GM23338 (cell line): ENCODE measurements around the gene CYTIP. TPM values are rescaled to one million over a fixed set of nuclear protein-coding genes. Genes with fewer than 3 reads are reported as not detected.

Experiments used
- ATAC-seq: fragments of 200-7000 bp; cut with Tn5 transposase; 3 replicates; pipeline ENCODE4 v1.9.1; 2020
- DNase-seq: peaks from one replicate; pipeline ENCODE4 v3.0.0-alpha.2; 2015; ENCODE audit warnings: low spot score
- H2AFZ ChIP-seq: fragments of 200-600 bp; sonication (generic); 2 replicates; pipeline ENCODE4 v1.8.0; 2016; ENCODE audit warnings: antibody characterized with exemption, mild to moderate bottlenecking, moderate library complexity
- H3F3A ChIP-seq: fragments of 200-600 bp; sonication (generic); replicated peaks from 2 replicates; pipeline ENCODE4 v1.8.0; 2017; ENCODE audit warnings: antibody characterized with exemption, mixed run types, low read depth
- H3K27ac ChIP-seq: fragments of 200-600 bp; sonication (generic); 2 replicates; pipeline ENCODE4 v1.6.1; 2016; ENCODE audit warnings: low read depth
- H3K27me3 ChIP-seq: fragments of 200-600 bp; sonication (generic); 2 replicates; pipeline ENCODE4 v1.8.0; 2016; ENCODE audit warnings: mild to moderate bottlenecking, mixed run types, moderate library complexity; ENCODE audit not compliant: insufficient read depth
- H3K36me3 ChIP-seq: fragments of 200-600 bp; sonication (generic); 2 replicates; pipeline ENCODE4 v1.8.0; 2016; ENCODE audit warnings: mild to moderate bottlenecking; ENCODE audit not compliant: insufficient read depth
- H3K4me1 ChIP-seq: fragments of 200-600 bp; sonication (generic); 2 replicates; pipeline ENCODE4 v1.8.0; 2016; ENCODE audit warnings: mild to moderate bottlenecking, moderate library complexity; ENCODE audit not compliant: insufficient read depth
- H3K4me2 ChIP-seq: fragments of 200-600 bp; sonication (generic); 2 replicates; pipeline ENCODE4 v1.7.1; 2017; ENCODE audit warnings: mixed run types
- H3K4me3 ChIP-seq: fragments of 200-600 bp; sonication (generic); 2 replicates; pipeline ENCODE4 v1.6.1; 2016; ENCODE audit warnings: mixed run types
- H3K79me2 ChIP-seq: fragments of 200-600 bp; sonication (generic); replicated peaks from 2 replicates; pipeline ENCODE4 v1.8.0; 2017; ENCODE audit warnings: mild to moderate bottlenecking; ENCODE audit not compliant: insufficient read depth
- H3K9me2 ChIP-seq: fragments of 200-600 bp; sonication (generic); 2 replicates; pipeline ENCODE4 v1.8.0; 2017; ENCODE audit not compliant: insufficient read depth
- H4K20me1 ChIP-seq: fragments of 200-600 bp; sonication (generic); replicated peaks from 2 replicates; pipeline ENCODE4 v1.8.0; 2017; ENCODE audit warnings: mild to moderate bottlenecking; ENCODE audit not compliant: insufficient read depth
- H3K27ac Mint-ChIP-seq: 2 replicates; pipeline ENCODE4 v1.8.0; 2020; ENCODE audit warnings: inconsistent platforms, mild to moderate bottlenecking, moderate library complexity, mixed read lengths
- H3K27me3 Mint-ChIP-seq: 3 replicates; pipeline ENCODE4 v1.8.0; 2022; ENCODE audit warnings: low read depth, mild to moderate bottlenecking, moderate library complexity, mixed read lengths, inconsistent platforms; ENCODE audit not compliant: insufficient read depth, poor library complexity
- H3K36me3 Mint-ChIP-seq: 3 replicates; pipeline ENCODE4 v1.8.0; 2021; ENCODE audit warnings: low read depth, mild to moderate bottlenecking, inconsistent platforms, moderate library complexity, mixed read lengths
- H3K4me1 Mint-ChIP-seq: 3 replicates; pipeline ENCODE4 v1.8.0; 2020; ENCODE audit warnings: mild to moderate bottlenecking, inconsistent platforms, mixed read lengths
- H3K4me3 Mint-ChIP-seq: 3 replicates; pipeline ENCODE4 v1.8.0; 2021; ENCODE audit warnings: moderate library complexity, mild to moderate bottlenecking, inconsistent platforms, mixed read lengths
- H3K9me3 Mint-ChIP-seq: 3 replicates; pipeline ENCODE4 v1.8.0; 2020; ENCODE audit warnings: moderate library complexity, mild to moderate bottlenecking, inconsistent platforms, mixed read lengths
- CREB1 ChIP-seq: fragments of 250-450 bp; sonication (Bioruptor Pico); IDR thresholded peaks from 2 replicates; pipeline ENCODE4 v1.5.0; 2020; ENCODE audit warnings: low read depth, mild to moderate bottlenecking, moderate library complexity
- ETS1 ChIP-seq: IDR thresholded peaks from 2 replicates; pipeline ENCODE4 v1.6.1; 2016; ENCODE audit warnings: antibody characterized with exemption
- EZH2 ChIP-seq: fragments of 200-600 bp; sonication (generic); IDR thresholded peaks from one replicate; pipeline ENCODE4 v1.8.0; 2017; ENCODE audit warnings: antibody characterized with exemption, mild to moderate bottlenecking, low read depth; ENCODE audit not compliant: unreplicated experiment
- EZH2phosphoT487 ChIP-seq: fragments of 200-600 bp; sonication (generic); IDR thresholded peaks from one replicate; pipeline ENCODE4 v1.8.1; 2018; ENCODE audit warnings: antibody characterized with exemption; ENCODE audit not compliant: unreplicated experiment
- JUNB ChIP-seq: IDR thresholded peaks from one replicate; pipeline ENCODE4 v1.6.1; 2016; ENCODE audit warnings: antibody characterized with exemption; ENCODE audit not compliant: unreplicated experiment
- NANOG ChIP-seq: IDR thresholded peaks from 2 replicates; pipeline ENCODE4 v1.6.1; 2016; ENCODE audit warnings: antibody characterized with exemption, borderline replicate concordance
- POLR2AphosphoS5 ChIP-seq: IDR thresholded peaks from 2 replicates; pipeline ENCODE4 v1.6.1; 2016; ENCODE audit warnings: antibody characterized with exemption, low read depth
- STAT1 ChIP-seq: IDR thresholded peaks from one replicate; pipeline ENCODE4 v1.6.1; 2016; ENCODE audit warnings: antibody characterized with exemption; ENCODE audit not compliant: unreplicated experiment
- ZNF114 ChIP-seq: fragments of 250-450 bp; sonication (Bioruptor Pico); IDR thresholded peaks from 2 replicates; pipeline ENCODE4 v1.5.0; 2020; ENCODE audit warnings: mild to moderate bottlenecking, moderate library complexity
- ZNF331 ChIP-seq: fragments of 250-450 bp; sonication (Bioruptor Pico); IDR thresholded peaks from 2 replicates; pipeline ENCODE4 v1.5.0; 2020; ENCODE audit warnings: low read depth, mild to moderate bottlenecking, moderate library complexity
- polyA plus RNA-seq: library from polyadenylated mRNA; unstranded; fragments of >200 nt; fragmentation: Nextera tagmentation; extraction: Ambion mirVana; gene quantifications from 2 replicates; pipeline ENCODE4 v1.2.1, GENCODE V29; 2016
- total RNA-seq: library from RNA; depleted of rRNA; stranded (reverse); fragments of >200 nt; shearing (Covaris generic); gene quantifications from 2 replicates; pipeline ENCODE4 v1.2.3, GENCODE V29; 2014
- TF ChIP-seq, protein P1 (sequence below): fragments of 250-450 bp; sonication (Bioruptor Pico); IDR thresholded peaks from 2 replicates; pipeline ENCODE4 v1.5.0; 2020; ENCODE audit warnings: mild to moderate bottlenecking, moderate library complexity
- TF ChIP-seq, protein P2 (sequence below), 2 experiments: fragments of 200-600 bp in 1 of 2; sonication (generic) in 1 of 2; conservative IDR thresholded peaks; 2 replicates each; pipeline versions ENCODE4 v1.5.1 to v1.6.1; 2016 to 2017; ENCODE audit warnings: antibody characterized with exemption in 2 of 2, low read depth in 2 of 2, mild to moderate bottlenecking in 2 of 2, moderate library complexity in 1 of 2
- TF ChIP-seq, protein P3 (sequence below): IDR thresholded peaks from one replicate; pipeline ENCODE4 v1.6.1; 2018; ENCODE audit warnings: antibody characterized with exemption; ENCODE audit not compliant: unreplicated experiment

Gene CYTIP
- total and polyA plus RNA-seq, 2 experiments from 2014 or later: not detected

DNA sequence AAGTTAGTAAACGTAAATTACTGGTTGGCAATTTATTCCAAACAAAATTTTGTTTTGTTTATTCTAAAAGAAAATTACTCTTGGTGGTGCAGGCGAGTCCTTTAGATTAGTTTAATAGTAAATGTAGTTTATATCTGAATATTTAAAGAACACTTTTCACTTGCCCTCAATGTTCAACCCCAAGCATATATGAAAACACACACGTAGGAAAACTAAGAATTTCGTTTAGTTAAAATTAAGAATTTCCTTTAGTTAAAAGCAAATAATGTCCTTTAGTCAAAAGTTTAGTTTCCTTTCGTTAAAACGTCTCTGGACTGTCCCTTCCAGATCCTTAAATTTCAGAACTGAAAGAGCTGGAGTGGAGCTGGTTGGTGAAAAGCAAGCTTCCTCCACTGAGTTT lies 19.1 kb upstream of the CYTIP start (continued):
- TF ChIP-seq, protein P1, sequence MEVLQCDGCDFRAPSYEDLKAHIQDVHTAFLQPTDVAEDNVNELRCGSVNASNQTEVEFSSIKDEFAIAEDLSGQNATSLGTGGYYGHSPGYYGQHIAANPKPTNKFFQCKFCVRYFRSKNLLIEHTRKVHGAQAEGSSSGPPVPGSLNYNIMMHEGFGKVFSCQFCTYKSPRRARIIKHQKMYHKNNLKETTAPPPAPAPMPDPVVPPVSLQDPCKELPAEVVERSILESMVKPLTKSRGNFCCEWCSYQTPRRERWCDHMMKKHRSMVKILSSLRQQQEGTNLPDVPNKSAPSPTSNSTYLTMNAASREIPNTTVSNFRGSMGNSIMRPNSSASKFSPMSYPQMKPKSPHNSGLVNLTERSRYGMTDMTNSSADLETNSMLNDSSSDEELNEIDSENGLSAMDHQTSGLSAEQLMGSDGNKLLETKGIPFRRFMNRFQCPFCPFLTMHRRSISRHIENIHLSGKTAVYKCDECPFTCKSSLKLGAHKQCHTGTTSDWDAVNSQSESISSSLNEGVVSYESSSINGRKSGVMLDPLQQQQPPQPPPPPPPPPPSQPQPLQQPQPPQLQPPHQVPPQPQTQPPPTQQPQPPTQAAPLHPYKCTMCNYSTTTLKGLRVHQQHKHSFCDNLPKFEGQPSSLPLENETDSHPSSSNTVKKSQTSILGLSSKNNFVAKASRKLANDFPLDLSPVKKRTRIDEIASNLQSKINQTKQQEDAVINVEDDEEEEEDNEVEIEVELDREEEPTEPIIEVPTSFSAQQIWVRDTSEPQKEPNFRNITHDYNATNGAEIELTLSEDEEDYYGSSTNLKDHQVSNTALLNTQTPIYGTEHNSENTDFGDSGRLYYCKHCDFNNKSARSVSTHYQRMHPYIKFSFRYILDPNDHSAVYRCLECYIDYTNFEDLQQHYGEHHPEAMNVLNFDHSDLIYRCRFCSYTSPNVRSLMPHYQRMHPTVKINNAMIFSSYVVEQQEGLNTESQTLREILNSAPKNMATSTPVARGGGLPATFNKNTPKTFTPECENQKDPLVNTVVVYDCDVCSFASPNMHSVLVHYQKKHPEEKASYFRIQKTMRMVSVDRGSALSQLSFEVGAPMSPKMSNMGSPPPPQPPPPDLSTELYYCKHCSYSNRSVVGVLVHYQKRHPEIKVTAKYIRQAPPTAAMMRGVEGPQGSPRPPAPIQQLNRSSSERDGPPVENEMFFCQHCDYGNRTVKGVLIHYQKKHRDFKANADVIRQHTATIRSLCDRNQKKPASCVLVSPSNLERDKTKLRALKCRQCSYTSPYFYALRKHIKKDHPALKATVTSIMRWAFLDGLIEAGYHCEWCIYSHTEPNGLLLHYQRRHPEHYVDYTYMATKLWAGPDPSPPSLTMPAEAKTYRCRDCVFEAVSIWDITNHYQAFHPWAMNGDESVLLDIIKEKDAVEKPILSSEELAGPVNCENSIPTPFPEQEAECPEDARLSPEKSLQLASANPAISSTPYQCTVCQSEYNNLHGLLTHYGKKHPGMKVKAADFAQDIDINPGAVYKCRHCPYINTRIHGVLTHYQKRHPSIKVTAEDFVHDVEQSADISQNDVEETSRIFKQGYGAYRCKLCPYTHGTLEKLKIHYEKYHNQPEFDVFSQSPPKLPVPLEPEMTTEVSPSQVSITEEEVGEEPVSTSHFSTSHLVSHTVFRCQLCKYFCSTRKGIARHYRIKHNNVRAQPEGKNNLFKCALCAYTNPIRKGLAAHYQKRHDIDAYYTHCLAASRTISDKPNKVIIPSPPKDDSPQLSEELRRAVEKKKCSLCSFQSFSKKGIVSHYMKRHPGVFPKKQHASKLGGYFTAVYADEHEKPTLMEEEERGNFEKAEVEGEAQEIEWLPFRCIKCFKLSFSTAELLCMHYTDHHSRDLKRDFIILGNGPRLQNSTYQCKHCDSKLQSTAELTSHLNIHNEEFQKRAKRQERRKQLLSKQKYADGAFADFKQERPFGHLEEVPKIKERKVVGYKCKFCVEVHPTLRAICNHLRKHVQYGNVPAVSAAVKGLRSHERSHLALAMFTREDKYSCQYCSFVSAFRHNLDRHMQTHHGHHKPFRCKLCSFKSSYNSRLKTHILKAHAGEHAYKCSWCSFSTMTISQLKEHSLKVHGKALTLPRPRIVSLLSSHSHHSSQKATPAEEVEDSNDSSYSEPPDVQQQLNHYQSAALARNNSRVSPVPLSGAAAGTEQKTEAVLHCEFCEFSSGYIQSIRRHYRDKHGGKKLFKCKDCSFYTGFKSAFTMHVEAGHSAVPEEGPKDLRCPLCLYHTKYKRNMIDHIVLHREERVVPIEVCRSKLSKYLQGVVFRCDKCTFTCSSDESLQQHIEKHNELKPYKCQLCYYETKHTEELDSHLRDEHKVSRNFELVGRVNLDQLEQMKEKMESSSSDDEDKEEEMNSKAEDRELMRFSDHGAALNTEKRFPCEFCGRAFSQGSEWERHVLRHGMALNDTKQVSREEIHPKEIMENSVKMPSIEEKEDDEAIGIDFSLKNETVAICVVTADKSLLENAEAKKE: no peak
- TF ChIP-seq NANOG (no peak), STAT1 (no peak)

- Histone ChIP-seq H3K27ac (no peak overlapping the region), H3K9me2 (peaks cover 6% of the 10 kb centered on the region; the same call in 1 of the 2 replicates), H3K27me3 (no peaks in the 10 kb centered on the region), H3K4me2 (peak overlapping the region; percentile 42), H3K36me3 (no peaks in the 10 kb centered on the region), H3K4me1 (peaks cover 21% of the 10 kb centered on the region; the same call in 1 of the 2 replicates), H3F3A (no peaks in the 10 kb centered on the region), H2AFZ (0 out of 2 replicates have a peak overlapping the region, but pooled peaks have one; percentile 4), H3K79me2 (no peaks in the 10 kb centered on the region), H3K4me3 (no peak overlapping the region), H4K20me1 (no peaks in the 10 kb centered on the region)
- Mint-ChIP-seq H3K4me3 (no peak overlapping the region), H3K36me3 (no peaks in the 10 kb centered on the region), H3K4me1 (peaks cover 15% of the 10 kb centered on the region; the same call in 2 of the 3 replicates), H3K9me3 (no peaks in the 10 kb centered on the region), H3K27ac (no peak overlapping the region), H3K27me3 (no peaks in the 10 kb centered on the region)
- no peak for ATAC-seq
- no peak for DNase-seq
- TF ChIP-seq EZH2: no peak
- TF ChIP-seq NANOG: no peak
- TF ChIP-seq ZNF331 (CRISPR knock-in tag): no peak
- TF ChIP-seq ETS1: no peak
- TF ChIP-seq ZNF114 (CRISPR knock-in tag): no peak
- TF ChIP-seq CREB1 (CRISPR knock-in tag): no peak
- TF ChIP-seq, protein P2, sequence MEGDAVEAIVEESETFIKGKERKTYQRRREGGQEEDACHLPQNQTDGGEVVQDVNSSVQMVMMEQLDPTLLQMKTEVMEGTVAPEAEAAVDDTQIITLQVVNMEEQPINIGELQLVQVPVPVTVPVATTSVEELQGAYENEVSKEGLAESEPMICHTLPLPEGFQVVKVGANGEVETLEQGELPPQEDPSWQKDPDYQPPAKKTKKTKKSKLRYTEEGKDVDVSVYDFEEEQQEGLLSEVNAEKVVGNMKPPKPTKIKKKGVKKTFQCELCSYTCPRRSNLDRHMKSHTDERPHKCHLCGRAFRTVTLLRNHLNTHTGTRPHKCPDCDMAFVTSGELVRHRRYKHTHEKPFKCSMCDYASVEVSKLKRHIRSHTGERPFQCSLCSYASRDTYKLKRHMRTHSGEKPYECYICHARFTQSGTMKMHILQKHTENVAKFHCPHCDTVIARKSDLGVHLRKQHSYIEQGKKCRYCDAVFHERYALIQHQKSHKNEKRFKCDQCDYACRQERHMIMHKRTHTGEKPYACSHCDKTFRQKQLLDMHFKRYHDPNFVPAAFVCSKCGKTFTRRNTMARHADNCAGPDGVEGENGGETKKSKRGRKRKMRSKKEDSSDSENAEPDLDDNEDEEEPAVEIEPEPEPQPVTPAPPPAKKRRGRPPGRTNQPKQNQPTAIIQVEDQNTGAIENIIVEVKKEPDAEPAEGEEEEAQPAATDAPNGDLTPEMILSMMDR (conservative IDR thresholded peaks at IDR 0.05; ENCODE audit: low read depth in 2 of 2): no peak
- TF ChIP-seq, protein P3, sequence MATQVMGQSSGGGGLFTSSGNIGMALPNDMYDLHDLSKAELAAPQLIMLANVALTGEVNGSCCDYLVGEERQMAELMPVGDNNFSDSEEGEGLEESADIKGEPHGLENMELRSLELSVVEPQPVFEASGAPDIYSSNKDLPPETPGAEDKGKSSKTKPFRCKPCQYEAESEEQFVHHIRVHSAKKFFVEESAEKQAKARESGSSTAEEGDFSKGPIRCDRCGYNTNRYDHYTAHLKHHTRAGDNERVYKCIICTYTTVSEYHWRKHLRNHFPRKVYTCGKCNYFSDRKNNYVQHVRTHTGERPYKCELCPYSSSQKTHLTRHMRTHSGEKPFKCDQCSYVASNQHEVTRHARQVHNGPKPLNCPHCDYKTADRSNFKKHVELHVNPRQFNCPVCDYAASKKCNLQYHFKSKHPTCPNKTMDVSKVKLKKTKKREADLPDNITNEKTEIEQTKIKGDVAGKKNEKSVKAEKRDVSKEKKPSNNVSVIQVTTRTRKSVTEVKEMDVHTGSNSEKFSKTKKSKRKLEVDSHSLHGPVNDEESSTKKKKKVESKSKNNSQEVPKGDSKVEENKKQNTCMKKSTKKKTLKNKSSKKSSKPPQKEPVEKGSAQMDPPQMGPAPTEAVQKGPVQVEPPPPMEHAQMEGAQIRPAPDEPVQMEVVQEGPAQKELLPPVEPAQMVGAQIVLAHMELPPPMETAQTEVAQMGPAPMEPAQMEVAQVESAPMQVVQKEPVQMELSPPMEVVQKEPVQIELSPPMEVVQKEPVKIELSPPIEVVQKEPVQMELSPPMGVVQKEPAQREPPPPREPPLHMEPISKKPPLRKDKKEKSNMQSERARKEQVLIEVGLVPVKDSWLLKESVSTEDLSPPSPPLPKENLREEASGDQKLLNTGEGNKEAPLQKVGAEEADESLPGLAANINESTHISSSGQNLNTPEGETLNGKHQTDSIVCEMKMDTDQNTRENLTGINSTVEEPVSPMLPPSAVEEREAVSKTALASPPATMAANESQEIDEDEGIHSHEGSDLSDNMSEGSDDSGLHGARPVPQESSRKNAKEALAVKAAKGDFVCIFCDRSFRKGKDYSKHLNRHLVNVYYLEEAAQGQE: no peak
- TF ChIP-seq JUNB: no peak
- no peak for TF ChIP-seq EZH2phosphoT487
- TF ChIP-seq POLR2AphosphoS5: no peak
Measured at GRCh38 chr2:157460897-157461296, 17.0 kb upstream of the CYTIP start.
